Measurements from ENCODE around the gene NUDT14.

Gene NUDT14

DNA sequence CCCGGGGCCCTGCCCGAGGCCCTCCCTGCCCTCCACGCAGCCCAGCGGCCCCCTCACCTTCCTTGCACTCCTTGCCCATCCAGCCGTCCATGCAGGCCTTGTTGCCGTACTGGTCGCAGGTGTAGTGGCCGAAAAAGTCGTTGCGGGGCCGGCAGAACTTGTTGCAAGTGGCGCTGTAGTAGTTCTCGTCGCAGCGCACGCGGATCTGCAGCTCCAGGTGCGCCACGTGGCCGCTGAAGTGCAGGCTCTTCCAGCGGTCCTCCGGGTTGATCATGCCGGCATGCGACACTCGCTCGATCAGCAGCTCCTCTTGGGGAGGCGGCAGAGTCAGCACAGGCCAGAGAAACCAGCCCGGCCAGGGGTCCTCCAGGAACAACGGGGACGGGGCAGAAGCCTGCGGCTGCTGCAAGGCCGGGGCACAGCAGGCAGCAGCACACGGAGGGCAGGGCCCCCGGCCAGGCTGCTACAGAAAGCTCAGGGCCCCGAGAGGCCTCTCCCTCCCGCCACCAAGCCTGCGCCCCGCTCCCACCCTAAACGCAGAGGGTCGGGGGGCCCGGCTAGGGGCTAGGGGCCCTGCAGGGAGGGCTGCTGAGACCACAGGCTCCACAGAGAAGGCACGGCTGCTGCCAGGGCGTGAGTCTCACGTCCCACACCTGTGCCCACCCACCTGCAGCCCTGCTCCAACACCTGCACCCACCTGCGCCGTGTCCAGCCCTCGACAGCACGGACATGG, 25.3 kb downstream of the NUDT14 start:
- no peak for DNase-seq

DNA sequence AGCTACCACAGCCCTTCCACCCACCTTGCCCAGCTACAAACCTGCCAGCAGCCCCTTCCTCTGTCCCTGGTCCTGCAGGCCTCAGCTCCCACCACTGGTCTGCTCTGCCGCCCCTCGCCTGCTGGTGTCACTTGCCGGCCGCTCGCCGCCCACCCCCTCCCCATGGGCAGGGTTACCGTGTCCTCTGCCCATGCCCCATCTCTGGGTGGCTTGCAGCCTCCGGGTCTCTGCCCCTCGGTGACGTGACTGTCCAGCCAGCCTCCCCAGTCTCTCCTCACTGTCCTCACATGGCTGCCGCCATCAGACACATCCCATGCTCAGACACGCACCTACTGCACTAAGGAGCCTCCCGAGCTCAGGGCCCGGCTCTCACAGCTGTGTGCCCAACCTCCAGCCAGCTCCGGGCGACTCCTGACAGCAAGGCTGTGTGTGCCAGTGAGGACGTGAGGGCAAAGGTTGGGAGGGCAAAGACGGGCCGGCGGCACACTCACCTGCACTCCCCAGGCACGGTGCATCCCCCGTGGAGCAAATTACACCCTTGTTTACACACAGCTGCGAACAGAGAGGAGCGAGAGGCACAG, 26.0 kb downstream of the NUDT14 start:
- DNase-seq, result no peak

- no peak for DNase-seq
Observed at GRCh38 chr14:105154476-105154871, 26.6 kb downstream of the NUDT14 start.

DNA sequence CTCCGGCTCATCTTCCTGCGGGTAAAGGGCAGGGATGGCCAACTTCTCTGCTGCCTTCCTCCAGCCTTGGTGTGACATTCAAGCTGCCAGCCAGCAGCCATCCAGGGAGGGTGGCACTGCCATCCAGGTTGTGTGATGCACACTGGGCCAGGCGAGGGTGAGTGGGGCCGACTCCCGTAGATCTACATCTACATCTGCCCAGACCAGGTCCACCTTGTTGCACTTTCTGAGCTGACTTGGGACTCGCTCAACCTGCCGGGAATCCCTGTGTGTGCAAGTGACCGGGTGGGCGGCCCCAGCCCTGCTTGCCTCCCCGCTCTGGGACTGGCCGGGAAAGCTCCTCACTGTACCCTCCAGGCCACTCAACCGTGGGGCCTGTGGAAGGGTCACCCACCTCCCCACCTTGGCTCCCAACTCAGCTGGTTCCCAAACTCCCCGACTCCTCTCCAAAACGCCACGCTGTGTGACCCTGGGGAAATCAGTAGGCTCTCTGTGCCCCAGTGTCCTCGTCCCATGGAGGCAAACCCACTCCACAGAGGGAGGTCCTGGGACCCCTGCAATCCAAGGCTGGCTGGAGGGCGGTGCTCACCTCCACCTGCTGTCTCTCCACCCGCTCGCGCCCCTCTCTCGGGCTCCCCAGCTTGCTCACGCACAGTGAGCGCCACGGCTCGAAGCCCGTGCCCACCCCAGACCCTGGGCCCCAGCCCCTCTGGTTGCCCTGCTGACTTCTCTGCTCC, 27.2 kb downstream of the NUDT14 start:
- peak; percentile 57 for DNase-seq

DNA sequence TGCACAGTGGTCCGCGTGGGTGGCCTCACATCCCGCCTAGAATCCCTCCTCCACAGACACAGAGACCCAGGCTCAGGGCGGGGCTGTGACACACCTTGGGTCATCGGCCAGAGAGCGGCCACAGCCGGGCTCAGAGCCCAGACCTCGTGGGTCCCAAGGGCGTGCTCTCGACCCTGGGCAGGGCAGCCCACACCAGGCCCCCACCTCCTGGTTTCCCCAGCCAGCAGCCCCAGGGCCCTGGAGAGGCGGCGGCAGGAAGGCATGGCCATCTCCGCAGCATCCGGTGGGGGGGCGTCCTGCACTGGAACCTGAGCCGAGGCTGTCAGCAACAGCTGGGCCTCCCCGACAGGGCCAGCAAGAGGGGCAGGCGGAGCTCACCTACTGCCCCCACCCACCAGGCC, 27.8 kb downstream of the NUDT14 start:
- DNase-seq, result peak; percentile 61

DNA sequence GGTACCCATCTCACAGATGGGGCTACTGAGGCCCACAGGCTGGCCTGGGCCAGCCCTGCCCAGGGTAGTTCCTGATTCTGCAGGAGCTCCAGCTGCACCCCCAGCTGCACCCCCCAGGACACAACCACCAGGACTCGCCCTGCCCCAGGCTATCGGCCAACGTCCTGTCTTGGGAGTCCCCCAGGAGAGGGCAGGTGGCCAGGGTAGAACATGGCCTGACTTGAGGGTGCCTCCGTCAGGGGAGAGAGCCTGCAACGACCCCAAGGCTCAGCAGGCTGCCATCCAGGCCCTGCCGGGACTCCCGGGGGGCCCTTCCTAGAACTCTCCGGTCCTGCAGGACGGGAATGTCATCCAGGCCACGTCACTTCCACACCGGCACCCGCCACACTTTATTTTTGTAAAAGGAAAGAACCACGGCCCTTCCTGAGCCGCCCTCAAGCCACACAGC, 28.3 kb downstream of the NUDT14 start:
- DNase-seq, result peak; percentile 44

DNA sequence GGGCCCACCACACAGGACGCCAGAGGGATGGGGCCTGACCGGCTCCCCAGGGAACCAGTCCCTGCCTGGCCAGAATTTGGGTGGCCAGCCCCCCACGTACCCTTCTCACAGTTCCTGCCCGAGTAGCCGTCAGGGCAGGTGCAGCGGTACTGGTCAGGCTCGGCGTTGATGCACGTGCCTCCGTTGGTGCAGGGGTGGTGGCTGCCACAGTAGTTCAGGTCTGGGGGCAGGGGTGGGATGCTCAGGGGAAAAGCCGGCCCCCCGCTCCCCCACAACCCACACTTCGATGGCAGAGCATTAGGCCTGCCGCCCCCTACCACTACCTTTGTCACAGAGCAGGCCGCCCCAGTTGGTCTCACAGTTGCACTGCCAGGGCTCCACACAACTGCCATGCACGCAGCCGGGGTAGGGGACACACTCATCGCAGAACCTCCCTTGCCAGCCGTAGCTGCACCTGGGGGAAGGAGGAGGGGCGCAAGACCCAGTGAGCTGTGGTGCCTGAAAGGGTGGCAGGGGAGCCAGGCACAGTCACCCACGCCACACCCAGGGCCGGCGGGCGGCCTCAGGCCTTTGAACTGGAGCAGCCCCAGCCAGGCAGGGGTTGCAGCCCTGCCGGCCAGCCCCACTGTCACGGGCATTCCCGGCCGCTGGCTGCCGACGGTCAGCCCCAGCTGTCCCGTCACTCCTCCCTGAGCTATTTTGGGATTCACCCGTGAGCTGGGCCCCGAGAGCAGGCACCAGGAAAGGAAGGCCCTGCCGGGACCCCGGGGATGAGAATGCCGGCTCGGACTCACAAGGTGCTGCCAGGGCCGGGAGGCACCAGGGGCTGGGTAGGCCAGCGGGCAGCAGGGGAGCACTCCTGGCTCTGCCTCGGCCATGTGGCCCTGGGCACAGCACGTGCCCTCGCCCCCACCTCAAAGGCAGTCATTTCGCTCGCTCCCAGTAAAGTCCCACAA, 29.0 kb downstream of the NUDT14 start:
- peak; percentile 67 for DNase-seq

DNA sequence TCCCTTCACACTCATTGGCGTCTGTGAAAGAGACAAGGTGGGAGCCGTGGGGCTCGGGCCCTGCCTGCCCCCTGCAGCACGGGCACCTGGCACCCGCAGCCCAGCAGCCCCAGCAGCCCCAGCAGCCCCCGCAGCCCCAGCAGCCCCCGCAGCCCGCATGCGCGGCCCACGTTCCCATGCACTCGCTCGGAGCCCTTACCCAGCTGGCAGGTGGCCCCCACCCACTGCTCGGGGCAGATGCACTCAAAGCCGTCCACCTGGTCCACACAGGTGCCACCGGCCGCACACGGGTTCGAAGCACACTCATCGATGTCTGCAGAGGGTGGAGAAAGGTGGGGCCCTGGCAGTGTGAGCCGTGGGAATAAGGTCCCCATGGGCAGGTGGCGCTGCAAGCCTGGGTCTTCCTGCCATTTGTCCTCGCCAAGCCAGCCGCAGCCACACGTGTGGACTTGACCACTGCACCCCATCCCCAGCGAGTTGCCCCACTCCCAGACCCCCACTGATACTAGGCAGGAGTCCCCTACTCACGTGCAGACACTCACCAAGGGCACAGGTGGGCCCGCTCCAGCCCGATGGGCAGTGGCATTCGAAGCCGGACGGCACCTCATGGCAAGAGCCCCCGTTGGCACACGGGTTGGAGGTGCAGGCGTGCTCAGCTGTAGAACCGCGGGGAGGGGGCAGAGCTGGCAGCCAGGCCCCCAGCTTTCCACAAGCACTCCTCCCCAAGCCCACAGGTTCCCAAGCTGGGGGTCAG, 29.9 kb downstream of the NUDT14 start:
- peak; percentile 61 for DNase-seq

- DNase-seq, result peak; percentile 51
Observed at GRCh38 chr14:105150368-105151083, 30.6 kb downstream of the NUDT14 start.

- DNase-seq, result no peak
Observed at GRCh38 chr14:105150026-105150367, 31.1 kb downstream of the NUDT14 start.

- peak; percentile 34 for DNase-seq
Observed at GRCh38 chr14:105149146-105149781, 31.8 kb downstream of the NUDT14 start.

DNA sequence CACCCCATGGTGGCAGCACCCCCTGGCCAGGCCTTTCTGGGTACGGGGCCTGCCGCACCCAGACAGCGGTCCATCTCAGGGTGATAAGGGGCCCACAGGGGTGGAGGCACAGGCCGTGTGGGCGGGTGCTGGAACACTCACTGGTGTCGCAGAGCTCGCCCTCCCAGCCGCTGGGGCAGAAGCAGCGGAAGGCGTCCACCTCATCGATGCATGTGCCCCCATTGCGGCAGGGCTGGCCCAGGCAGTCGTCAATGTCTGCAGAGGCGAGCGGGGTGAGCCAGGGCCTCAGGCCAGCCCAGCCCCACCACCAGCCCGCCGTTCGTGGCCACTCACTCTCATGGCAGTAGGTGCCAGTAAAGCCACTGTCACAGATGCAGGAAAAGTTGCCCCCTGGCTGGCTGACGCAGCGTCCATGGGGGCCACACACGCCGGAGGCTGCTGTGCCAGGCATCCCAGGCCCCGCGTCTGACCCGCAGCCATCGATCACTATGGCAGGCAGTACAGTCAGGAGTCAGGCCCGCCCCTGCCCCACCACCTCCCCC, 32.4 kb downstream of the NUDT14 start:
- DNase-seq, result peak; percentile 31

DNA sequence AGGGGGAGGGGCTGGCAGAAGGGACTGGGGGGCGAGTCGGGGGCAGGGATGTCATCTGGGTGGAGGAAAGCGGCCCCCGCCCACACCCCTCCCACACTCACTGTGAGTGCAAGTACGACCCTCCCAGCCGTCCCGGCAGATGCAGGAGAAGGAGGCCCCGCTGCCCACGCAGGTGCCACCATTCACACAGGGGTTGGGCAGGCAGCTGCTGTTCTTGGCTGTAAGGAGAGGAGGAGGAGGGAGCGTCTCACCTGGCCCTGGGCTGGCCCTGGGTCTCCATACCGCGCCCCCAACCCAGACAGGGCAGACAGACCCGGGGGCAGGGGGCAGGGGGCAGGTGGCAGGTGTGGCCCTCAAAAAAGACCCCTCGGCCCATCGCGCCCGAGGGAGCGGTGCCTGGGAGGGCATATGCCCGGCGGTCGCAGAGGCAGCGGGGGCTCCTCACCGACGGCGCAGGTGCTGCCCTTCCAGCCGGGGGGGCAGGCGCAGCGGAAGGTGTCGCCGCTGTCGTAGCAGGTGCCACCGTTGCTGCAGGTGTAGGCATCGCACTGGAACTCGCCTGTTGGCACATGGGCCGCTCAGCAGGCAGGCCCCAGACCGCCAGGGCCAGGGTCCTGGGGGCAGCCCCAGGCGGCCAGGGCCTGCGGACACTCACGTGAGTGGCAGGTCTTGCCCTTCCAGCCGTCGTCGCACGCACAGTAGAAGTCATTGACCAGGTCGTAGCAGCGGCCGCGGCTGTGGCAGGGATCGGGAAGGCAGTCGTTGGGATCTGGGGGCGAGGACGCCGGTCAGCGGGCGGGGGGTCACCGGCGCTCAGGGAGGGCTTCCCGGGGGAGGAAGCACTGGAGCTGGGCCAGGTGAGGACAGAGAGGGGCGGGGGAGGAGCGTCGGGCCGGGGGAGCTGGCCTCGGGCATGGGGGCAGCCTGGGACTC, 33.2 kb downstream of the NUDT14 start:
- peak; percentile 39 for DNase-seq

- peak; percentile 24 for DNase-seq
Observed at GRCh38 chr14:105146976-105147635, 34.0 kb downstream of the NUDT14 start.

GRCh38 chr14:105146181-105146975, 34.7 kb downstream of the NUDT14 start:
- DNase-seq, result peak; percentile 40

- DNase-seq, result peak; percentile 52
Observed at GRCh38 chr14:105145381-105146180, 35.5 kb downstream of the NUDT14 start.

All from 8988T (cell line).